Suprapubic skin (tissue), 4 donors: ENCODE results near the gene NRP1. TPM values are rescaled to one million over a fixed set of nuclear protein-coding genes. Genes with fewer than 3 reads are reported as not detected.

Experiments used
- DNase-seq, 2 donors: peaks; one replicate each; pipeline ENCODE4 v3.0.0-alpha.2; 2019; ENCODE audit warnings: low spot score in 2 of 2
- H3K27ac ChIP-seq: fragments of 200-600 bp; sonication (generic); one replicate; pipeline ENCODE4 v1.5.1; 2019
- H3K27me3 ChIP-seq: fragments of 200-600 bp; sonication (generic); one replicate; pipeline ENCODE4 v1.5.1; 2019
- H3K36me3 ChIP-seq: fragments of 200-600 bp; sonication (generic); one replicate; pipeline ENCODE4 v1.5.1; 2019
- H3K4me1 ChIP-seq: fragments of 200-600 bp; sonication (generic); one replicate; pipeline ENCODE4 v1.5.1; 2019
- H3K4me3 ChIP-seq: fragments of 200-600 bp; sonication (generic); one replicate; pipeline ENCODE4 v1.5.1; 2019; ENCODE audit warnings: mild to moderate bottlenecking
- H3K9me3 ChIP-seq: fragments of 200-600 bp; sonication (generic); one replicate; pipeline ENCODE4 v1.5.1; 2019
- CTCF ChIP-seq, 2 donors: fragments of 200-600 bp in 1 of 2; fragments of 450-650 bp in 1 of 2; sonication (generic) in 1 of 2; IDR thresholded peaks; one replicate each; pipeline ENCODE4 v1.5.1; 2016 to 2019; ENCODE audit warnings: antibody characterized with exemption in 2 of 2, mild to moderate bottlenecking in 1 of 2, moderate library complexity in 1 of 2
- EP300 ChIP-seq: sonication (generic); formaldehyde crosslinking; IDR thresholded peaks from one replicate; pipeline ENCODE4 v1.6.1; 2017; ENCODE audit warnings: antibody characterized with exemption
- POLR2A ChIP-seq, 2 donors: fragments of 450-650 bp; IDR thresholded peaks; one replicate each; pipeline ENCODE4 v1.6.1; 2017; ENCODE audit warnings: antibody characterized with exemption in 2 of 2, mild to moderate bottlenecking in 2 of 2, moderate library complexity in 2 of 2
- POLR2AphosphoS5 ChIP-seq, 3 donors: sonication (generic); formaldehyde crosslinking; IDR thresholded peaks; one replicate each; pipeline ENCODE4 v1.6.1; 2017; ENCODE audit warnings: antibody characterized with exemption in 3 of 3
- WGBS: methylation state at CpG from one replicate; pipeline ENCODE4 v1.1.5; 2018; 5-methylcytosine and 5-hydroxymethylcytosine counted together
- total RNA-seq, 4 donors: library from RNA; depleted of rRNA; stranded (reverse); fragments of >200 nt; gene quantifications; one replicate each; pipeline ENCODE4 v1.1.0, GENCODE V29; 2016

Gene NRP1
- total RNA-seq, 4 donors from 2014 or later = 9.5 to 23.7 (median 18.2) TPM

GRCh38 chr10:33289776-33290175, 44.7 kb downstream of the NRP1 start:
- H3K36me3 ChIP-seq = no peaks in the 10 kb centered on the region
- H3K4me3 ChIP-seq = no peak overlapping the region
- no peaks in the 10 kb centered on the region for H3K9me3 ChIP-seq
- TF ChIP-seq POLR2A (IDR thresholded peaks at IDR 0.05) (no peak), EP300 (no peak), CTCF (IDR thresholded peaks at IDR 0.05) (no peak), POLR2AphosphoS5 (IDR thresholded peaks at IDR 0.05) (no peak)
- H3K27ac ChIP-seq = no peak overlapping the region
- peaks cover 21% of the 10 kb centered on the region for H3K4me1 ChIP-seq
- no peaks in the 10 kb centered on the region for H3K27me3 ChIP-seq
- DNase-seq = no peak
- WGBS = 97% methylated on average over 8 of the region's 8 CpGs

- no peaks in the 10 kb centered on the region for H3K9me3 ChIP-seq
- 94% methylated on average over 3 of the region's 3 CpGs for WGBS
- H3K36me3 ChIP-seq = no peaks in the 10 kb centered on the region
- no peak overlapping the region for H3K27ac ChIP-seq
- peaks cover 21% of the 10 kb centered on the region for H3K4me1 ChIP-seq
- no peak for DNase-seq
- TF ChIP-seq CTCF (IDR thresholded peaks at IDR 0.05) (no peak), POLR2AphosphoS5 (IDR thresholded peaks at IDR 0.05) (no peak), POLR2A (IDR thresholded peaks at IDR 0.05) (no peak), EP300 (no peak)
- H3K27me3 ChIP-seq = no peaks in the 10 kb centered on the region
- no peak overlapping the region for H3K4me3 ChIP-seq
Observed at GRCh38 chr10:33288127-33288526, 46.3 kb downstream of the NRP1 start.

GRCh38 chr10:33287112-33287511, 47.4 kb downstream of the NRP1 start:
- peaks cover 18% of the 10 kb centered on the region for H3K4me1 ChIP-seq
- no peak overlapping the region for H3K27ac ChIP-seq
- no peaks in the 10 kb centered on the region for H3K36me3 ChIP-seq
- H3K27me3 ChIP-seq = no peaks in the 10 kb centered on the region
- WGBS = 83% methylated on average over 2 of the region's 2 CpGs
- no peak for TF ChIP-seq CTCF (IDR thresholded peaks at IDR 0.05)
- TF ChIP-seq POLR2AphosphoS5 (IDR thresholded peaks at IDR 0.05) = no peak
- TF ChIP-seq POLR2A (IDR thresholded peaks at IDR 0.05) = no peak
- TF ChIP-seq EP300 = no peak
- H3K4me3 ChIP-seq = no peak overlapping the region
- no peaks in the 10 kb centered on the region for H3K9me3 ChIP-seq
- no peak for DNase-seq

- H3K4me1 ChIP-seq = peaks cover 14% of the 10 kb centered on the region
- H3K4me3 ChIP-seq = no peak overlapping the region
- H3K36me3 ChIP-seq = no peaks in the 10 kb centered on the region
- no peaks in the 10 kb centered on the region for H3K9me3 ChIP-seq
- WGBS = 54% methylated on average over 4 of the region's 4 CpGs
- no peak for DNase-seq
- H3K27me3 ChIP-seq = no peaks in the 10 kb centered on the region
- TF ChIP-seq EP300 = no peak
- TF ChIP-seq POLR2AphosphoS5 (IDR thresholded peaks at IDR 0.05) = no peak
- TF ChIP-seq CTCF (IDR thresholded peaks at IDR 0.05) = no peak
- TF ChIP-seq POLR2A (IDR thresholded peaks at IDR 0.05) = no peak
- H3K27ac ChIP-seq = no peak overlapping the region
Observed at GRCh38 chr10:33286157-33286934, 48.1 kb downstream of the NRP1 start.

GRCh38 chr10:33284945-33285344, 49.5 kb downstream of the NRP1 start:
- no peak for DNase-seq
- Histone ChIP-seq H3K27me3 (no peaks in the 10 kb centered on the region), H3K4me1 (peaks cover 6% of the 10 kb centered on the region), H3K27ac (no peak overlapping the region), H3K4me3 (no peak overlapping the region), H3K9me3 (no peaks in the 10 kb centered on the region), H3K36me3 (no peaks in the 10 kb centered on the region)
- TF ChIP-seq POLR2AphosphoS5 (IDR thresholded peaks at IDR 0.05) (no peak), POLR2A (IDR thresholded peaks at IDR 0.05) (no peak), CTCF (IDR thresholded peaks at IDR 0.05) (no peak), EP300 (no peak)
- WGBS = 82% methylated on average over 2 of the region's 2 CpGs
